Stimulated activated CD4-positive, alpha-beta T cell treated with anti-CD3 and anti-CD28 coated beads, Interleukin-15, amount 100 ng/mL, for 24 hours (primary cell): ENCODE data around the gene CHST1.

Experiments
- DNase-seq: peaks from one replicate; pipeline ENCODE4 v3.0.0-alpha.2; 2020

The CHST1 gene

GRCh38 chr11:45674481-45675190 is 9.2 kb upstream of the CHST1 start:
- no peak for DNase-seq

- no peak for DNase-seq
Observed at GRCh38 chr11:45673441-45673840, 8.0 kb upstream of the CHST1 start.

GRCh38 chr11:45672593-45672992 is 7.2 kb upstream of the CHST1 start:
- no peak for DNase-seq

- DNase-seq: no peak
Observed at GRCh38 chr11:45671246-45672171, 6.1 kb upstream of the CHST1 start.

- DNase-seq: no peak
Observed at GRCh38 chr11:45670386-45671135, 5.1 kb upstream of the CHST1 start.

GRCh38 chr11:45669956-45670355 is 4.5 kb upstream of the CHST1 start:
- no peak for DNase-seq

GRCh38 chr11:45669146-45669545 is 3.7 kb upstream of the CHST1 start:
- DNase-seq: no peak

GRCh38 chr11:45667929-45668680 is 2.7 kb upstream of the CHST1 start:
- no peak for DNase-seq

GRCh38 chr11:45666648-45667642 is 1.5 kb upstream of the CHST1 start:
- DNase-seq: no peak

GRCh38 chr11:45665933-45666647 is 668 bp upstream of the CHST1 start:
- DNase-seq: peak; percentile 8

GRCh38 chr11:45664376-45665205 is 831 bp downstream of the CHST1 start:
- peak; percentile 15 for DNase-seq

- no peak for DNase-seq
Observed at GRCh38 chr11:45663486-45664375, 1.7 kb downstream of the CHST1 start.

- DNase-seq: peak; percentile 56
Observed at GRCh38 chr11:45662665-45663485, 2.5 kb downstream of the CHST1 start.

- no peak for DNase-seq
Observed at GRCh38 chr11:45662096-45662664, 3.2 kb downstream of the CHST1 start.

GRCh38 chr11:45661439-45662055 is 3.9 kb downstream of the CHST1 start:
- no peak for DNase-seq

GRCh38 chr11:45660729-45661438 is 4.5 kb downstream of the CHST1 start:
- DNase-seq: no peak
